HCT116 (cell line): ENCODE measurements around the gene MYBL2. TPM values are rescaled to one million over a fixed set of nuclear protein-coding genes. Genes with fewer than 3 reads are reported as not detected.

Source experiments
- ATAC-seq: fragments of 200-7000 bp; cut with Tn5 transposase; 2 replicates; pipeline ENCODE4 v1.9.1; 2020; ENCODE audit warnings: mild to moderate bottlenecking, moderate library complexity
- BruUV-seq: library from RNA; stranded (reverse); fragments of 400-500 nt; replicated peaks from 2 replicates; lab custom pipeline; 2021; lab: Mats Ljungman, UMichigan
- CTCF ChIA-PET: fragments of 300-600 bp; sonication (Branson Sonifier 250); formaldehyde crosslinking; loops from one replicate; lab custom pipeline; 2021; ENCODE audit warnings: antibody characterized with exemption; lab: Charles Lee
- POLR2A ChIA-PET: fragments of 300-600, 350-600 bp; sonication (Branson Sonifier 250); formaldehyde crosslinking; loops from one replicate; lab custom pipeline; 2021; ENCODE audit warnings: antibody characterized with exemption; lab: Charles Lee
- RAD21 ChIA-PET, 2 experiments: fragments of 300-600 bp; sonication (Branson Sonifier 250); formaldehyde crosslinking; loops; one replicate each; lab custom pipeline; 2023; ENCODE audit warnings: low total read pairs in 2 of 2; ENCODE audit not compliant: uncharacterized antibody in 2 of 2, unreplicated experiment in 2 of 2, low non-redundant PET in 1 of 2; lab: Charles Lee
- DNase-seq: peaks from one replicate; pipeline ENCODE4 v3.0.0-alpha.2; 2010; ENCODE audit warnings: low read depth, low spot score
- H2AFZ ChIP-seq: fragments of 200-600 bp; shearing (Covaris generic), sonication (generic); 2 replicates; pipeline ENCODE4 v1.6.1; 2017; ENCODE audit warnings: low read depth, mixed run types, mixed read lengths, antibody characterized with exemption, low read length; ENCODE audit not compliant: poor library complexity, severe bottlenecking
- H3K27ac ChIP-seq: 2 replicates; pipeline ENCODE4 v1.5.1; 2012; ENCODE audit warnings: low read depth, low read length
- H3K27me3 ChIP-seq: fragments of 200-600 bp; sonication (generic); 2 replicates; pipeline ENCODE4 v1.6.1; 2016; ENCODE audit warnings: mixed run types, low read length, mixed read lengths; ENCODE audit not compliant: insufficient read depth
- H3K36me3 ChIP-seq, 2 experiments: fragments of 200-500 bp in 1 of 2; fragments of 200-600 bp in 1 of 2; sonication (Bioruptor generic) in 1 of 2; sonication (generic) in 1 of 2; 2 replicates each; pipeline versions ENCODE4 v1.5.1 to v1.6.1; 2014 to 2016; ENCODE audit warnings: low read length in 2 of 2, inconsistent platforms in 1 of 2, mixed read lengths in 1 of 2, mixed run types in 1 of 2; ENCODE audit not compliant: insufficient read depth in 2 of 2, control insufficient read depth in 1 of 2
- H3K4me1 ChIP-seq, 2 experiments: fragments of 200-600 bp in 1 of 2; sonication (generic) in 1 of 2; 2 replicates each; pipeline versions ENCODE4 v1.5.1 to v1.6.1; 2012 to 2017; ENCODE audit warnings: low read length in 2 of 2, inconsistent platforms in 1 of 2, mild to moderate bottlenecking in 1 of 2, mixed read lengths in 1 of 2, mixed run types in 1 of 2, moderate library complexity in 1 of 2; ENCODE audit not compliant: insufficient read depth in 2 of 2, control insufficient read depth in 1 of 2
- H3K4me2 ChIP-seq: fragments of 200-600 bp; sonication (generic); 2 replicates; pipeline ENCODE4 v1.6.1; 2017; ENCODE audit warnings: mixed run types, low read length, mixed read lengths
- H3K4me3 ChIP-seq, 2 experiments: fragments of 200-600 bp in 1 of 2; sonication (generic) in 1 of 2; replicated peaks in 1 of 2; 2 replicates each; pipeline ENCODE4 v1.5.1; 2011 to 2016; ENCODE audit warnings: low read length in 2 of 2, control low read depth in 1 of 2, low read depth in 1 of 2, mild to moderate bottlenecking in 1 of 2, mixed read lengths in 1 of 2, mixed run types in 1 of 2
- H3K79me2 ChIP-seq: fragments of 200-600 bp; sonication (generic); 2 replicates; pipeline ENCODE4 v1.6.1; 2017; ENCODE audit warnings: mild to moderate bottlenecking, mixed run types, low read length, moderate library complexity, mixed read lengths; ENCODE audit not compliant: insufficient read depth
- H3K9ac ChIP-seq: fragments of 200-600 bp; sonication (generic); 2 replicates; pipeline ENCODE4 v1.6.1; 2016; ENCODE audit warnings: low read length, mixed read lengths
- H3K9me2 ChIP-seq: fragments of 200-600 bp; sonication (generic), shearing (Covaris generic); 2 replicates; pipeline ENCODE4 v1.6.1; 2017; ENCODE audit warnings: mixed run types, mild to moderate bottlenecking, moderate library complexity; ENCODE audit not compliant: insufficient read depth
- H3K9me3 ChIP-seq, 2 experiments: fragments of 200-500 bp in 1 of 2; fragments of 200-600 bp in 1 of 2; sonication (Bioruptor generic) in 1 of 2; sonication (generic) in 1 of 2; 2 replicates each; pipeline ENCODE4 v1.6.1; 2014 to 2017; ENCODE audit warnings: low read length in 2 of 2, mixed read lengths in 2 of 2, inconsistent platforms in 1 of 2, low read depth in 1 of 2, mild to moderate bottlenecking in 1 of 2, mixed run types in 1 of 2, moderate library complexity in 1 of 2; ENCODE audit not compliant: control insufficient read depth in 1 of 2, insufficient read depth in 1 of 2
- H4K20me1 ChIP-seq: fragments of 200-600 bp; sonication (generic), shearing (Covaris generic); 2 replicates; pipeline ENCODE4 v1.6.1; 2017; ENCODE audit warnings: mixed run types, mild to moderate bottlenecking, moderate library complexity; ENCODE audit not compliant: insufficient read depth
- CBX3 ChIP-seq: IDR thresholded peaks from 2 replicates; pipeline ENCODE4 v1.6.1; 2012; ENCODE audit warnings: low read depth
- EGR1 ChIP-seq: IDR thresholded peaks from 2 replicates; pipeline ENCODE4 v1.6.1; 2012; ENCODE audit warnings: low read depth
- ELF1 ChIP-seq: IDR thresholded peaks from 2 replicates; pipeline ENCODE4 v1.6.1; 2012; ENCODE audit warnings: low read depth, borderline replicate concordance
- EZH2 ChIP-seq: fragments of 200-600 bp; sonication (generic); IDR thresholded peaks from 2 replicates; pipeline ENCODE4 v1.6.1; 2017; ENCODE audit warnings: antibody characterized with exemption, mixed run types
- EZH2phosphoT487 ChIP-seq: fragments of 200-600 bp; IDR thresholded peaks from 2 replicates; pipeline ENCODE4 v1.6.1; 2018; ENCODE audit warnings: antibody characterized with exemption, borderline replicate concordance
- FOSL1 ChIP-seq: IDR thresholded peaks from 2 replicates; pipeline ENCODE4 v1.6.1; 2012; ENCODE audit warnings: low read depth
- JUND ChIP-seq: IDR thresholded peaks from 2 replicates; pipeline ENCODE4 v1.6.1; 2012
- POLR2AphosphoS5 ChIP-seq: IDR thresholded peaks from 2 replicates; pipeline ENCODE4 v1.6.1; 2011; ENCODE audit warnings: mild to moderate bottlenecking, low read depth, low read length, moderate library complexity
- RAD21 ChIP-seq: IDR thresholded peaks from 2 replicates; pipeline ENCODE4 v1.6.1; 2012; ENCODE audit warnings: low read depth, mild to moderate bottlenecking
- SIN3A ChIP-seq: IDR thresholded peaks from 2 replicates; pipeline ENCODE4 v1.6.1; 2012; ENCODE audit warnings: low read depth
- SRF ChIP-seq: IDR thresholded peaks from 2 replicates; pipeline ENCODE4 v1.6.1; 2012; ENCODE audit warnings: low read depth
- TCF7L2 ChIP-seq: IDR thresholded peaks from 2 replicates; pipeline ENCODE4 v1.7.0; 2011; ENCODE audit warnings: borderline replicate concordance, inconsistent platforms; ENCODE audit not compliant: insufficient read depth, insufficient read length; ENCODE audit errors: extremely low read depth
- YY1 ChIP-seq: IDR thresholded peaks from 2 replicates; pipeline ENCODE4 v1.6.1; 2011; ENCODE audit warnings: low read length, low read depth, moderate library complexity, mild to moderate bottlenecking; ENCODE audit not compliant: insufficient replicate concordance; ENCODE audit errors: extremely low read depth
- ZFX ChIP-seq: fragments of 450-650 bp; IDR thresholded peaks from 2 replicates; pipeline ENCODE4 v1.6.1; 2017
- ZNF274 ChIP-seq: fragments of 200-500 bp; sonication (Bioruptor generic); IDR thresholded peaks from 2 replicates; pipeline ENCODE4 v1.6.1; 2014; ENCODE audit warnings: mild to moderate bottlenecking, low read depth, low read length, inconsistent platforms
- intact Hi-C: fragments of 100-400 bp; cut with micrococcal nuclease; formaldehyde crosslinking; loops from 2 replicates; pipeline ENCODE4 v1.10.0; 2022
- total RNA-seq: library from RNA; stranded (reverse); gene quantifications from one replicate; pipeline ENCODE4 v1.2.1, GENCODE V29; 2021; ENCODE audit not compliant: unreplicated experiment
- TF ChIP-seq, protein P1 (sequence below), 3 experiments: fragments of 200-600 bp in 1 of 3; sonication (generic) in 1 of 3; IDR thresholded peaks in 2 of 3; conservative IDR thresholded peaks in 1 of 3; 2 replicates each; pipeline ENCODE4 v1.5.1; 2012 to 2017; ENCODE audit warnings: low read depth in 2 of 3, low read length in 2 of 3, antibody characterized with exemption in 1 of 3, borderline replicate concordance in 1 of 3, control low read depth in 1 of 3, mild to moderate bottlenecking in 1 of 3, mixed read lengths in 1 of 3, mixed run types in 1 of 3, moderate library complexity in 1 of 3; ENCODE audit not compliant: insufficient read depth in 1 of 3
- TF ChIP-seq, protein P2 (sequence below): IDR thresholded peaks from 2 replicates; pipeline ENCODE4 v1.6.1; 2012
- TF ChIP-seq, protein P3 (sequence below): IDR thresholded peaks from 2 replicates; pipeline ENCODE4 v1.6.1; 2012
- TF ChIP-seq, protein P4 (sequence below): IDR thresholded peaks from 2 replicates; pipeline ENCODE4 v1.6.1; 2012; ENCODE audit warnings: low read depth

MYBL2 gene
- total RNA-seq, 1 experiment from 2014 or later, result 92.1 TPM

DNA sequence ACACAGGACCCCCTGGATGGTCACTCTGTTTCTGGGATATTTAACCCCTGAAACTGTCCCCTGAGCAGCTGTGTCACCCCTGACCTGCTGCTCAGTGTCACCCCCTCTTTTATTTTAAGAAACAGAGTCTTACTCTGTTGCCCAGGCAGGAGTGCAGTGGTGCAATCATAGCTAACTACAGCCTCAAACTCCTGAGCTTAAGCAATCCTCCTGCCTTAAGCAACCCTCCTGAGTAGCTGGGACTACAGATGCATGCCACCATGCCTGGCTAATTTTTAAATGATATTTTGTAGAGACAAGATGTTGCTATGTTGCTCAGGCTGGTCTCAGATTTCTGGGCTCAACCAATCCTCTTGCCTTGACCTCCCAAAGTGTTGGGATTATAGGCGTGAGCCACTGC lies 81.4 kb downstream of the MYBL2 start:
- ChIA-PET CTCF (interaction anchor here (1.0 to 4.1 kb wide), 5 partner anchors 57 to 344 kb away, joined by 3 to 32 read pairs (median 3); no protein-coding TSS in a partner anchor), RAD21 (interaction anchor here in 1 of 2 experiments (0.6 to 2.1 kb wide), 3 partner anchors 332 to 360 kb away, joined by 4 to 18 read pairs (median 4); no protein-coding TSS in a partner anchor), POLR2A (no interaction called here)
- no peak for DNase-seq
- H3K4me1 ChIP-seq, result peaks cover 2 to 47% of the 10 kb centered on the region in 2 experiments; a peak in 3 of 4 replicates
- H3K27ac ChIP-seq, result no peak overlapping the region
- no peak overlapping the region for H3K4me2 ChIP-seq
- no peak overlapping the region for H3K9ac ChIP-seq
- H3K27me3 ChIP-seq, result no peaks in the 10 kb centered on the region
- TF ChIP-seq FOSL1 (no peak), EGR1 (no peak), ZFX (no peak), TCF7L2 (no peak), EZH2phosphoT487 (no peak), ELF1 (no peak), SRF (no peak), EZH2 (no peak), JUND (no peak), ZNF274 (no peak), RAD21 (no peak), SIN3A (no peak), POLR2AphosphoS5 (no peak), CBX3 (no peak), YY1 (no peak)
- TF ChIP-seq, protein P1, sequence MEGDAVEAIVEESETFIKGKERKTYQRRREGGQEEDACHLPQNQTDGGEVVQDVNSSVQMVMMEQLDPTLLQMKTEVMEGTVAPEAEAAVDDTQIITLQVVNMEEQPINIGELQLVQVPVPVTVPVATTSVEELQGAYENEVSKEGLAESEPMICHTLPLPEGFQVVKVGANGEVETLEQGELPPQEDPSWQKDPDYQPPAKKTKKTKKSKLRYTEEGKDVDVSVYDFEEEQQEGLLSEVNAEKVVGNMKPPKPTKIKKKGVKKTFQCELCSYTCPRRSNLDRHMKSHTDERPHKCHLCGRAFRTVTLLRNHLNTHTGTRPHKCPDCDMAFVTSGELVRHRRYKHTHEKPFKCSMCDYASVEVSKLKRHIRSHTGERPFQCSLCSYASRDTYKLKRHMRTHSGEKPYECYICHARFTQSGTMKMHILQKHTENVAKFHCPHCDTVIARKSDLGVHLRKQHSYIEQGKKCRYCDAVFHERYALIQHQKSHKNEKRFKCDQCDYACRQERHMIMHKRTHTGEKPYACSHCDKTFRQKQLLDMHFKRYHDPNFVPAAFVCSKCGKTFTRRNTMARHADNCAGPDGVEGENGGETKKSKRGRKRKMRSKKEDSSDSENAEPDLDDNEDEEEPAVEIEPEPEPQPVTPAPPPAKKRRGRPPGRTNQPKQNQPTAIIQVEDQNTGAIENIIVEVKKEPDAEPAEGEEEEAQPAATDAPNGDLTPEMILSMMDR (IDR thresholded peaks at IDR 0.05 in 2 of 3, conservative IDR thresholded peaks at IDR 0.05 in 1 of 3; ENCODE audit: borderline replicate concordance in 1 of 3, insufficient read depth in 1 of 3, low read depth in 2 of 3, low read length in 2 of 3), result no peak
- TF ChIP-seq, protein P2, sequence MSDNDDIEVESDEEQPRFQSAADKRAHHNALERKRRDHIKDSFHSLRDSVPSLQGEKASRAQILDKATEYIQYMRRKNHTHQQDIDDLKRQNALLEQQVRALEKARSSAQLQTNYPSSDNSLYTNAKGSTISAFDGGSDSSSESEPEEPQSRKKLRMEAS, result no peak
- TF ChIP-seq, protein P3, sequence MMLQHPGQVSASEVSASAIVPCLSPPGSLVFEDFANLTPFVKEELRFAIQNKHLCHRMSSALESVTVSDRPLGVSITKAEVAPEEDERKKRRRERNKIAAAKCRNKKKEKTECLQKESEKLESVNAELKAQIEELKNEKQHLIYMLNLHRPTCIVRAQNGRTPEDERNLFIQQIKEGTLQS, result no peak
- TF ChIP-seq, protein P4, sequence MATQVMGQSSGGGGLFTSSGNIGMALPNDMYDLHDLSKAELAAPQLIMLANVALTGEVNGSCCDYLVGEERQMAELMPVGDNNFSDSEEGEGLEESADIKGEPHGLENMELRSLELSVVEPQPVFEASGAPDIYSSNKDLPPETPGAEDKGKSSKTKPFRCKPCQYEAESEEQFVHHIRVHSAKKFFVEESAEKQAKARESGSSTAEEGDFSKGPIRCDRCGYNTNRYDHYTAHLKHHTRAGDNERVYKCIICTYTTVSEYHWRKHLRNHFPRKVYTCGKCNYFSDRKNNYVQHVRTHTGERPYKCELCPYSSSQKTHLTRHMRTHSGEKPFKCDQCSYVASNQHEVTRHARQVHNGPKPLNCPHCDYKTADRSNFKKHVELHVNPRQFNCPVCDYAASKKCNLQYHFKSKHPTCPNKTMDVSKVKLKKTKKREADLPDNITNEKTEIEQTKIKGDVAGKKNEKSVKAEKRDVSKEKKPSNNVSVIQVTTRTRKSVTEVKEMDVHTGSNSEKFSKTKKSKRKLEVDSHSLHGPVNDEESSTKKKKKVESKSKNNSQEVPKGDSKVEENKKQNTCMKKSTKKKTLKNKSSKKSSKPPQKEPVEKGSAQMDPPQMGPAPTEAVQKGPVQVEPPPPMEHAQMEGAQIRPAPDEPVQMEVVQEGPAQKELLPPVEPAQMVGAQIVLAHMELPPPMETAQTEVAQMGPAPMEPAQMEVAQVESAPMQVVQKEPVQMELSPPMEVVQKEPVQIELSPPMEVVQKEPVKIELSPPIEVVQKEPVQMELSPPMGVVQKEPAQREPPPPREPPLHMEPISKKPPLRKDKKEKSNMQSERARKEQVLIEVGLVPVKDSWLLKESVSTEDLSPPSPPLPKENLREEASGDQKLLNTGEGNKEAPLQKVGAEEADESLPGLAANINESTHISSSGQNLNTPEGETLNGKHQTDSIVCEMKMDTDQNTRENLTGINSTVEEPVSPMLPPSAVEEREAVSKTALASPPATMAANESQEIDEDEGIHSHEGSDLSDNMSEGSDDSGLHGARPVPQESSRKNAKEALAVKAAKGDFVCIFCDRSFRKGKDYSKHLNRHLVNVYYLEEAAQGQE, result no peak
- no TSS peak for BruUV-seq
- H3K79me2 ChIP-seq, result no peaks in the 10 kb centered on the region
- H3K4me3 ChIP-seq, result no peak overlapping the region
- H4K20me1 ChIP-seq, result no peaks in the 10 kb centered on the region
- intact Hi-C loops, result no loop called here
- H2AFZ ChIP-seq, result no peak overlapping the region
- ATAC-seq, result no peak
- no peaks in the 10 kb centered on the region for H3K36me3 ChIP-seq
- no peaks in the 10 kb centered on the region for H3K9me2 ChIP-seq
- no peaks in the 10 kb centered on the region for H3K9me3 ChIP-seq
